PC-3 (cell line): Measurements from ENCODE around the gene USP15. TPM values are rescaled to one million over a fixed set of nuclear protein-coding genes. Genes with fewer than 3 reads are reported as not detected.

ENCODE experiments used
- ATAC-seq: fragments of 200-7000 bp; cut with Tn5 transposase; 2 replicates; pipeline ENCODE4 v1.9.1; 2020; ENCODE audit warnings: mild to moderate bottlenecking, moderate library complexity
- BruUV-seq: library from RNA; stranded (reverse); fragments of 400-500 nt; replicated peaks from 2 replicates; lab custom pipeline; 2021; lab: Mats Ljungman, UMichigan
- CTCF ChIA-PET: fragments of 300-600 bp; sonication (Branson Sonifier 250); formaldehyde crosslinking; loops from one replicate; lab custom pipeline; 2022; ENCODE audit warnings: antibody characterized with exemption; lab: Charles Lee
- POLR2A ChIA-PET: fragments of 300-600 bp; sonication (Branson Sonifier 250); formaldehyde crosslinking; loops from one replicate; lab custom pipeline; 2022; ENCODE audit warnings: antibody characterized with exemption; ENCODE audit not compliant: unreplicated experiment; lab: Charles Lee
- DNase-seq: peaks from one replicate; pipeline ENCODE4 v3.0.0-alpha.2; 2015
- H2AFZ ChIP-seq: fragments of 300-600 bp; sonication (generic); 2 replicates; pipeline ENCODE4 v1.6.0; 2016; ENCODE audit warnings: antibody characterized with exemption, low read length
- H3F3A ChIP-seq: fragments of 300-600 bp; sonication (generic); one replicate; pipeline ENCODE4 v1.6.0; 2017; ENCODE audit warnings: antibody characterized with exemption, low read length, control low read depth, mild to moderate bottlenecking; ENCODE audit not compliant: unreplicated experiment
- H3K27ac ChIP-seq: fragments of 300-600 bp; sonication (generic); 2 replicates; pipeline ENCODE4 v1.5.1; 2016; ENCODE audit warnings: mild to moderate bottlenecking, low read length
- H3K27me3 ChIP-seq: fragments of 300-600 bp; sonication (generic); 2 replicates; pipeline ENCODE4 v1.6.1; 2016; ENCODE audit warnings: low read length, mixed read lengths
- H3K36me3 ChIP-seq: fragments of 300-600 bp; sonication (generic); 2 replicates; pipeline ENCODE4 v1.6.1; 2016; ENCODE audit warnings: low read depth, mixed run types, low read length, mixed read lengths
- H3K4me1 ChIP-seq: fragments of 300-600 bp; sonication (generic); 2 replicates; pipeline ENCODE4 v1.5.1; 2016; ENCODE audit warnings: low read length; ENCODE audit not compliant: insufficient read depth
- H3K4me2 ChIP-seq: fragments of 300-600 bp; sonication (generic); 2 replicates; pipeline ENCODE4 v1.6.0; 2016; ENCODE audit warnings: low read length
- H3K4me3 ChIP-seq: fragments of 300-600 bp; sonication (generic); 2 replicates; pipeline ENCODE4 v1.5.1; 2016; ENCODE audit warnings: mild to moderate bottlenecking, low read length, mixed read lengths
- H3K79me2 ChIP-seq: fragments of 300-600 bp; sonication (generic); 2 replicates; pipeline ENCODE4 v1.6.1; 2017; ENCODE audit warnings: low read length, mixed read lengths
- H3K9ac ChIP-seq: fragments of 300-600 bp; sonication (generic); 2 replicates; pipeline ENCODE4 v1.6.0; 2016; ENCODE audit warnings: mild to moderate bottlenecking, low read length
- H3K9me2 ChIP-seq: fragments of 300-600 bp; sonication (generic); replicated peaks from 2 replicates; pipeline ENCODE4 v1.6.1; 2016; ENCODE audit warnings: mixed run types, low read length, mixed read lengths
- H3K9me3 ChIP-seq: fragments of 300-600 bp; sonication (generic); 2 replicates; pipeline ENCODE4 v1.6.1; 2016; ENCODE audit warnings: low read length, mixed read lengths
- H4K20me1 ChIP-seq: fragments of 300-600 bp; sonication (generic); 2 replicates; pipeline ENCODE4 v1.6.1; 2016; ENCODE audit warnings: low read length, mixed read lengths
- EZH2 ChIP-seq: fragments of 300-600 bp; sonication (generic); IDR thresholded peaks from one replicate; pipeline ENCODE4 v1.6.1; 2017; ENCODE audit warnings: antibody characterized with exemption, mild to moderate bottlenecking, low read length; ENCODE audit not compliant: unreplicated experiment
- EZH2phosphoT487 ChIP-seq: fragments of 300-600 bp; sonication (generic); IDR thresholded peaks from 2 replicates; pipeline ENCODE4 v1.6.1; 2018; ENCODE audit warnings: mild to moderate bottlenecking, antibody characterized with exemption, low read length, borderline replicate concordance
- intact Hi-C: fragments of 100-400 bp; cut with micrococcal nuclease; formaldehyde crosslinking; loops from 2 replicates; pipeline ENCODE4 v1.9.0; 2023
- total RNA-seq: library from RNA; depleted of rRNA; stranded (reverse); fragments of >200 nt; gene quantifications from 2 replicates; pipeline ENCODE4 v1.2.3, GENCODE V29; 2014
- TF ChIP-seq, protein P1 (sequence below): fragments of 300-600 bp; sonication (generic); conservative IDR thresholded peaks from 2 replicates; pipeline ENCODE4 v1.5.1; 2017; ENCODE audit warnings: antibody characterized with exemption, low read depth, mild to moderate bottlenecking, low read length

Gene USP15
- total RNA-seq, 1 experiment from 2014 or later: 46.1 TPM

DNA sequence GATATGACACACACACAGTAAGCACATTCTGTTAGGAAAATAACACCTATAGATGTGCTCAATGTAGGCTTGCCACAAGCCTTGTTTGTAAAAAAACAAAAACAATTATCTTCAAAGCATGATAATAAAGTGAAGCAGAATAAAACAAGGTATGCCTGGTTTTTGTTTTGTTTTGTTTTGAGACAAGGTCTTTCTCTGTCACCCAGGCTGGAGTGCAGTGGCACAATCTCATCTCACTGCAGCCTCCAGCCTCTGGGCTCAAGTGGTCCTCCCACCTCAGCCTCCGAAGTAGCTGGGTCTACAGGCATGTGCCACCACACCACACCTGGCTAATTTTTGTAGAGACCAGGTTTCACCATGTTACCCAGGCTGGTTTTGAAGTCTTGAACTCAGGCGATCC, 154.0 kb downstream of the USP15 start:
- no peak overlapping the region for H3K27ac ChIP-seq
- H2AFZ ChIP-seq: no peak overlapping the region
- no peaks in the 10 kb centered on the region for H3K27me3 ChIP-seq
- ATAC-seq: no peak
- H3K9me3 ChIP-seq: 0 out of 2 replicates have a peak, but pooled peaks cover 2% of the 10 kb centered on the region
- intact Hi-C loops: no loop called here
- no peaks in the 10 kb centered on the region for H3K4me1 ChIP-seq
- no peak for DNase-seq
- no TSS peak for BruUV-seq
- H4K20me1 ChIP-seq: no peaks in the 10 kb centered on the region
- H3K4me2 ChIP-seq: no peak overlapping the region
- no peak for TF ChIP-seq EZH2phosphoT487
- no peak for TF ChIP-seq EZH2
- TF ChIP-seq, protein P1, sequence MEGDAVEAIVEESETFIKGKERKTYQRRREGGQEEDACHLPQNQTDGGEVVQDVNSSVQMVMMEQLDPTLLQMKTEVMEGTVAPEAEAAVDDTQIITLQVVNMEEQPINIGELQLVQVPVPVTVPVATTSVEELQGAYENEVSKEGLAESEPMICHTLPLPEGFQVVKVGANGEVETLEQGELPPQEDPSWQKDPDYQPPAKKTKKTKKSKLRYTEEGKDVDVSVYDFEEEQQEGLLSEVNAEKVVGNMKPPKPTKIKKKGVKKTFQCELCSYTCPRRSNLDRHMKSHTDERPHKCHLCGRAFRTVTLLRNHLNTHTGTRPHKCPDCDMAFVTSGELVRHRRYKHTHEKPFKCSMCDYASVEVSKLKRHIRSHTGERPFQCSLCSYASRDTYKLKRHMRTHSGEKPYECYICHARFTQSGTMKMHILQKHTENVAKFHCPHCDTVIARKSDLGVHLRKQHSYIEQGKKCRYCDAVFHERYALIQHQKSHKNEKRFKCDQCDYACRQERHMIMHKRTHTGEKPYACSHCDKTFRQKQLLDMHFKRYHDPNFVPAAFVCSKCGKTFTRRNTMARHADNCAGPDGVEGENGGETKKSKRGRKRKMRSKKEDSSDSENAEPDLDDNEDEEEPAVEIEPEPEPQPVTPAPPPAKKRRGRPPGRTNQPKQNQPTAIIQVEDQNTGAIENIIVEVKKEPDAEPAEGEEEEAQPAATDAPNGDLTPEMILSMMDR: no peak
- CTCF ChIA-PET: no interaction called here
- no peaks in the 10 kb centered on the region for H3K79me2 ChIP-seq
- no peak overlapping the region for H3K9ac ChIP-seq
- H3K4me3 ChIP-seq: no peak overlapping the region
- POLR2A ChIA-PET: no interaction called here
- no peaks in the 10 kb centered on the region for H3K9me2 ChIP-seq
- H3F3A ChIP-seq: no peaks in the 10 kb centered on the region
- no peaks in the 10 kb centered on the region for H3K36me3 ChIP-seq

DNA sequence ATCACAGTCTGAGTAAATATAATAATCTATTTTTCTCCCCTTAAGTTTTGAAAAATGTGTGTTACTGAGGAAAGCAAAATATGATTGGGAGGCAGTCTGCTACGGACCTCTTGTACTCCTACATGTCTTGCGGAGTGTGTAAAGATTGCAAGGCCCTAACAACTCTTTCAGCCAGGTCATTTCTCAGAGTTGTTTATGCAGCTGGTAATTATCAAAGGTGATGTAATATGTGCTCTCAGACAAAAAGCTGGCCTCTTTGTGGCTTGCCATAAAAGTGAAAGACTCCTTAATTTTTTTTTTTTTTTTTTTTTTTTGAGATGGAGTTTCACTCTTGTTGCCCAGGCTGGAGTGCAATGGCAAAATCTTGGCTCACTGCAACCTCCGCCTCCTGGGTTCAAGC, 165.9 kb downstream of the USP15 start:
- Histone ChIP-seq H3F3A (no peaks in the 10 kb centered on the region), H3K9me3 (peaks cover 4% of the 10 kb centered on the region; the same call in 1 of the 2 replicates), H3K27me3 (no peaks in the 10 kb centered on the region), H3K27ac (no peak overlapping the region), H3K4me3 (no peak overlapping the region), H2AFZ (no peak overlapping the region), H3K4me1 (no peaks in the 10 kb centered on the region), H3K9ac (no peak overlapping the region), H3K4me2 (no peak overlapping the region), H3K79me2 (no peaks in the 10 kb centered on the region), H3K9me2 (no peaks in the 10 kb centered on the region), H3K36me3 (no peaks in the 10 kb centered on the region), H4K20me1 (no peaks in the 10 kb centered on the region)
- intact Hi-C loops: no loop called here
- ChIA-PET CTCF (no interaction called here), POLR2A (no interaction called here)
- TF ChIP-seq EZH2: no peak
- TF ChIP-seq, protein P1: no peak
- no peak for TF ChIP-seq EZH2phosphoT487
- ATAC-seq: no peak
- BruUV-seq: no TSS peak
- no peak for DNase-seq

DNA sequence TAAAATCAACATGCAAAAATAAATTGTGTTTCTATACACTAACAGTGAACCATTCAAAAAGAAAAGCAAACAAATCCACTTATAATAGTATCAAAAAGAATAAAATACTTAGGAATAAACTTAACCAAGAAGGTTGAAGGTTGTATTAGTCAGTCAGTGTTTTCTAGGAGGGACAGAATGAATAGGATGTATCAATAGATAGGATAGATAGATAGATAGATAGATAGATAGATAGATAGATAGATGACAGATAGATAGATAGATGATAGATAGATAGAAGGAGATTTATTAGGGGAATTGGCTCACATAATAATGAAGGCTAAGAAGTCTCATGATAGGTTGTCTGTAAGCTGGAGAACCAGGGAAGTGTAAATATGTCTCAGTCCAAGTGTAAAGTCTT, 169.3 kb downstream of the USP15 start:
- Histone ChIP-seq H3K9ac (no peak overlapping the region), H3F3A (no peaks in the 10 kb centered on the region), H3K36me3 (no peaks in the 10 kb centered on the region), H3K4me2 (no peak overlapping the region), H2AFZ (no peak overlapping the region), H3K79me2 (no peaks in the 10 kb centered on the region), H3K27ac (no peak overlapping the region), H4K20me1 (no peaks in the 10 kb centered on the region), H3K9me2 (no peaks in the 10 kb centered on the region), H3K4me1 (no peaks in the 10 kb centered on the region), H3K4me3 (no peak overlapping the region), H3K9me3 (peaks cover 4% of the 10 kb centered on the region; the same call in 1 of the 2 replicates), H3K27me3 (0 out of 2 replicates have a peak, but pooled peaks cover 5% of the 10 kb centered on the region)
- intact Hi-C loops: no loop called here
- POLR2A ChIA-PET: no interaction called here
- BruUV-seq: no TSS peak
- DNase-seq: no peak
- no peak for ATAC-seq
- TF ChIP-seq EZH2 (no peak), EZH2phosphoT487 (no peak)
- TF ChIP-seq, protein P1: no peak
- CTCF ChIA-PET: no interaction called here
